Body of pancreas (tissue), 4 donors: ENCODE data around the gene CPNE2. TPM values are rescaled to one million over a fixed set of nuclear protein-coding genes. Genes with fewer than 3 reads are reported as not detected.

Experiments used
- ATAC-seq: fragments of 150-250 bp; one replicate; pipeline ENCODE4 v1.9.1; 2016
- DNase-seq, 4 donors: peaks; one replicate each; pipeline ENCODE4 v3.0.0-alpha.2; 2019
- H3K27ac ChIP-seq, 4 donors: fragments of 200-600 bp; sonication (generic); 1 replicate in 3 of 4; 2 replicates in 1 of 4; pipeline versions ENCODE4 v1.5.1 to v1.6.1; 2016 to 2019; ENCODE audit warnings: mild to moderate bottlenecking in 1 of 4, mixed read lengths in 1 of 4, moderate library complexity in 1 of 4
- H3K27me3 ChIP-seq, 2 donors: fragments of 200-600 bp; sonication (generic); one replicate each; pipeline ENCODE4 v1.6.0; 2016; ENCODE audit warnings: mild to moderate bottlenecking in 1 of 2
- H3K36me3 ChIP-seq, 2 donors: fragments of 200-600 bp; sonication (generic); replicated peaks in 1 of 2; 2 replicates each; pipeline ENCODE4 v1.5.1; 2016; ENCODE audit warnings: low read depth in 2 of 2; ENCODE audit not compliant: insufficient read depth in 1 of 2
- H3K4me1 ChIP-seq: fragments of 200-600 bp; sonication (generic); one replicate; pipeline ENCODE4 v1.6.0; 2016
- H3K4me3 ChIP-seq, 2 donors: fragments of 200-600 bp; sonication (generic); 1 replicate in 1 of 2; 2 replicates in 1 of 2; pipeline ENCODE4 v1.5.1; 2016 to 2019
- H3K9me3 ChIP-seq, 3 donors: fragments of 200-600 bp; sonication (generic); 1 replicate in 2 of 3; 2 replicates in 1 of 3; pipeline ENCODE4 v1.5.1; 2016
- CTCF ChIP-seq, 7 experiments: fragments of 450-650 bp in 4 of 7; fragments of 200-600 bp in 3 of 7; sonication (generic) in 3 of 7; IDR thresholded peaks; one replicate each; pipeline ENCODE4 v1.5.1; 2016 to 2019; ENCODE audit warnings: antibody characterized with exemption in 7 of 7
- POLR2A ChIP-seq, 3 donors: fragments of 450-650 bp; IDR thresholded peaks; one replicate each; pipeline ENCODE4 v1.6.1; 2016; ENCODE audit warnings: antibody characterized with exemption in 3 of 3, mild to moderate bottlenecking in 2 of 3
- WGBS, 2 donors: methylation state at CpG; one replicate each; pipeline ENCODE4 v1.1.5; 2017; 5-methylcytosine and 5-hydroxymethylcytosine counted together
- intact Hi-C: fragments of 100-400 bp; cut with DNase I; formaldehyde crosslinking; loops from one replicate; pipeline ENCODE4 v1.15.1; 2023
- total RNA-seq, 2 donors: library from RNA; depleted of rRNA; stranded (reverse); fragments of >200 nt; gene quantifications; one replicate each; pipeline ENCODE4 v1.1.0, GENCODE V29; 2016

CPNE2 gene
- total RNA-seq, 2 donors from 2014 or later, result 8.8 to 16.5 TPM

GRCh38 chr16:57175896-57176295 is 83.5 kb downstream of the CPNE2 start:
- H3K27me3 ChIP-seq, result no peaks in the 10 kb centered on the region
- TF ChIP-seq POLR2A (IDR thresholded peaks at IDR 0.05), result no peak
- TF ChIP-seq CTCF (IDR thresholded peaks at IDR 0.05), result no peak
- H3K4me1 ChIP-seq, result peaks cover 18% of the 10 kb centered on the region
- no peak overlapping the region for H3K27ac ChIP-seq
- DNase-seq, result no peak
- intact Hi-C loops, result no loop called here
- H3K4me3 ChIP-seq, result no peak overlapping the region
- H3K36me3 ChIP-seq, result peaks cover 6 to 11% of the 10 kb centered on the region in 2 donors
- no peaks in the 10 kb centered on the region for H3K9me3 ChIP-seq
- WGBS, 2 donors, result 77 to 86% methylated on average over 5 of the region's 5 CpGs
- no peak for ATAC-seq

GRCh38 chr16:57178196-57178595 is 85.8 kb downstream of the CPNE2 start:
- H3K27ac ChIP-seq, result no peak overlapping the region
- ATAC-seq (no peak), DNase-seq (no peak)
- H3K4me1 ChIP-seq, result peaks cover 18% of the 10 kb centered on the region
- H3K9me3 ChIP-seq, result no peaks in the 10 kb centered on the region
- peaks cover 0 to under 1% of the 10 kb centered on the region in 2 donors for H3K36me3 ChIP-seq
- no peak for TF ChIP-seq CTCF (IDR thresholded peaks at IDR 0.05)
- TF ChIP-seq POLR2A (IDR thresholded peaks at IDR 0.05), result no peak
- intact Hi-C loops, result no loop called here
- no peaks in the 10 kb centered on the region for H3K27me3 ChIP-seq
- no peak overlapping the region for H3K4me3 ChIP-seq
- 62 to 64% methylated on average over 3 of the region's 3 CpGs for WGBS, 2 donors

- H3K9me3 ChIP-seq, result no peaks in the 10 kb centered on the region
- no peaks in the 10 kb centered on the region for H3K27me3 ChIP-seq
- WGBS, 2 donors, result 25 to 28% methylated on average over 4 of the region's 4 CpGs
- H3K4me1 ChIP-seq, result peaks cover 18% of the 10 kb centered on the region
- peak overlapping the region in 1 of 4 donors; percentile 18 for H3K27ac ChIP-seq
- ATAC-seq, result no peak
- DNase-seq, result no peak
- H3K4me3 ChIP-seq, result no peak overlapping the region
- no peak for TF ChIP-seq CTCF (IDR thresholded peaks at IDR 0.05)
- TF ChIP-seq POLR2A (IDR thresholded peaks at IDR 0.05), result no peak
- H3K36me3 ChIP-seq, result no peaks in the 10 kb centered on the region
- intact Hi-C loops, result no loop called here
Measured at GRCh38 chr16:57178793-57179212, 86.4 kb downstream of the CPNE2 start.

- no peaks in the 10 kb centered on the region for H3K9me3 ChIP-seq
- H3K4me3 ChIP-seq, result no peak overlapping the region
- DNase-seq, result no peak
- intact Hi-C loops, result no loop called here
- ATAC-seq, result no peak
- no peak for TF ChIP-seq CTCF (IDR thresholded peaks at IDR 0.05)
- TF ChIP-seq POLR2A (IDR thresholded peaks at IDR 0.05), result no peak
- H3K27me3 ChIP-seq, result no peaks in the 10 kb centered on the region
- peaks cover 23% of the 10 kb centered on the region for H3K4me1 ChIP-seq
- H3K36me3 ChIP-seq, result no peaks in the 10 kb centered on the region
- 21 to 48% methylated on average over 3 of the region's 3 CpGs for WGBS, 2 donors
- H3K27ac ChIP-seq, result peak overlapping the region in 1 of 4 donors; percentile 18
Measured at GRCh38 chr16:57179215-57179828, 86.9 kb downstream of the CPNE2 start.

GRCh38 chr16:57184113-57184512 is 91.7 kb downstream of the CPNE2 start:
- H3K9me3 ChIP-seq, result no peaks in the 10 kb centered on the region
- no peak overlapping the region for H3K4me3 ChIP-seq
- no peak for DNase-seq
- H3K27me3 ChIP-seq, result no peaks in the 10 kb centered on the region
- peaks cover 31% of the 10 kb centered on the region for H3K4me1 ChIP-seq
- TF ChIP-seq CTCF (IDR thresholded peaks at IDR 0.05), result no peak
- no peaks in the 10 kb centered on the region for H3K36me3 ChIP-seq
- intact Hi-C loops, result no loop called here
- ATAC-seq, result no peak
- no peak overlapping the region for H3K27ac ChIP-seq
- 94 to 96% methylated on average over 4 of the region's 4 CpGs for WGBS, 2 donors
